GM19324 (cell line): ENCODE results near the gene WDR70.

ENCODE experiments used
- ATAC-seq: cut with Tn5 transposase; IDR thresholded peaks from one replicate; pipeline ENCODE4 v1.9.1; 2021; ENCODE audit warnings: mild to moderate bottlenecking, moderate library complexity; ENCODE audit not compliant: unreplicated experiment, low FRiP score

Gene WDR70

DNA sequence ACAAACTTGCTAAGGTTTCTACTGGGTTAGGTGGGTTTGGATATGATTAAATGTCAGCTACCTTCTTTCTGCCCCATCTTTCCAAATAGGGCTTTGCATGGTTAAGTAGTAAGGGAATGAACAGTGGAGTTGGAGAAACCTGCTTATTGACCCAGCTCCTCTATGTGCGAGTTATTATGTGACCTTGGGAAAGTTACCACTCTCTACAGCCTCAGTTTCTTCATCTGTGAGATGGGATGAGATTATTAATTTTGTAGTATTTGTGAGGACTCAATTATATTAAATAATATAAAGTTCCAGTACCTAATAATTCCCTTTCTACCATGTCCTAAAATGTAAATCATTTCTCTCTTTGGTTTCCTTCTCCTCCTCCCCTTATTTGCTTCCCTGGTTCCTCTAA lies 337.3 kb downstream of the WDR70 start:
- ATAC-seq, result no peak

DNA sequence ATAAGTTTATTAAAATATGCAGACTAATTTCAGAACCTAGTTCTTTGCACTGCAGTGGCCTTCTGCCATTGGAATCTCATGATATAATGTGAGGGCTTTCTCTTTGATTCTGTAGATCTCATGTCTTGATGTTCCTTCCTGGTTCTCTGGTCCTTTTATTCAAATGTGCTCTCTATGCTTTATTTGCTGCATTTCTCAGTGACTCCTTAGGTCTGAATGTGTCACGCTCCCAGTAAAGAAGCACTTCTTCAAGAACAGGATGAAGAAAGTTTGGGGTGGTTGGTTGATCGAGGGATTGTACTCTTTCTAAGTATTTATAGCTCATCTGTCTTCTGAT lies 338.1 kb downstream of the WDR70 start:
- ATAC-seq, result no peak

DNA sequence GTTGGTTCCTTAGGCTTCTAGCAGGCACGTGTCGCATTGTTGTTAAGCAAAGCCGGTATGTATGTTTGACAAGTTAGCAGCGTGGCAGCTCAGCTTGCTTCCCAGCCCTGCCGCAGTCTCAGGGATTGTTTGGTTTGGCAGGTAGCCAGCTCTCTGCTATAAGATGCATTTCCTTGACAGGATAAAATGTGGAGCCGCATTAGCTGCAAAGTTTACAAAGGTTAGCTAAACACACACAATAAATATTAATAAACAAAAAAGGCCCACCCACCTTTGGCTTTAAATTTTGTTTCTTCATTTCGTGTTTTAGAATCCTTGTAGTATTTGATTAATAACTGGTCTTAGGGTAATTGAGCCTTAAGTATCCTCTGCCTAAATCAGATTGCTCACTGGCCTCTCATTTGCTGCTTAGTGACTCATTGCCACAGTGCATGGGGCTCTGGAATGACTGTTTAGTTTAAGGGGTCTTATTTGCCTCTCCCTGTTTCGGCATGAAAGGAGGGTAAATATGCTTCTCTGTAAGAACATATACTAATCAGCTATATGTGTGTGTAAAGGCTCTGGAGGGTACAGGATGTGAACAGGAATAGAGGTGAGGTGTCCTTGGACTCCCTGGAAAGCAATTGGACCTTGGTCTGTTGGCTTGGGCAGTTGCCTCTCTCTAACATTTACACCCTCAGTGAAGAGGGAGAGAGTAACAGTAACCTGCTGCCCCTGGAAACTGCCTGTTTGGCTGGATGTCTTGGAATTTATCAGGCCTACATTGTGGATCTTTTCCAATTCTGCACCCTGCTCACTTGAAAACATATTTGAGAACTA lies 338.7 kb downstream of the WDR70 start:
- ATAC-seq, result no peak

DNA sequence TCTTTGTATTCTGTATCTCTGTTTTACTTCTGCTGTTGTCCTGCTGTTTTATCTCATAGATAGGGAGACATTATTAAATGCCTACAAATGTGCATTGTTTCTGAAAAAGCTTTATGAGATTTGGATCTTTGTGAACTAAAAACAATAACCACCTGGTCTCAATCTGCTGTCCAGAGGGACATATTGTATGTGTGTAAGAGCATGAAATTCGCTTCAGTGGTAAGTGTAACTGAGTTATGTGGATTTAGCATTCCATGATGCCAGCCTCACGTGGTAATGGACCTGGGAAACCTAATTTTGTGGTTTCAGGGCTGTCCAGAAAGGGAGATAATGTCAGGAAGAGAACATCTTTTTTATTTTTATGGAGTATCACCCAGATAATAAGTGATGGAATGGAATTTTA lies 341.4 kb downstream of the WDR70 start:
- ATAC-seq, result no peak

DNA sequence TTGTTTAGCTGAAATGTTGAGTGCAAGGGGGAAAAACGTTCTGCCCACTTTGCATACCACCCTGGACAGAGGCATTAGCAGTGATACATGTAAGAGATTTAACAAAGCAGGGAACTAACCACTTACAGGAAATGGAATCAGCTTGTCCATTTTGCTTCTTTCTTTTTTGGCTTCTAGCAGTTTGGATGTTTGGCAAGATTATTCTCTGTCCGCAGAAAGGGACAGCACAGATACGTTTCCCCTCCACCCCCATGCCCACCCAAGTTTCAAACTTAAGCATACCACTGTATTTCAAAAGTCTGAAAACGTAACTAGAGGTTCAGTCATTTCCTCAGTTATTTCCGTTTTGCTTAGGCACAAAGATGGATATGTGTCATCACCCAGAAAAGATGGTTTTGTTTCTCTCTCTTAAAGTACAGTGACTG lies 342.3 kb downstream of the WDR70 start:
- no peak for ATAC-seq

DNA sequence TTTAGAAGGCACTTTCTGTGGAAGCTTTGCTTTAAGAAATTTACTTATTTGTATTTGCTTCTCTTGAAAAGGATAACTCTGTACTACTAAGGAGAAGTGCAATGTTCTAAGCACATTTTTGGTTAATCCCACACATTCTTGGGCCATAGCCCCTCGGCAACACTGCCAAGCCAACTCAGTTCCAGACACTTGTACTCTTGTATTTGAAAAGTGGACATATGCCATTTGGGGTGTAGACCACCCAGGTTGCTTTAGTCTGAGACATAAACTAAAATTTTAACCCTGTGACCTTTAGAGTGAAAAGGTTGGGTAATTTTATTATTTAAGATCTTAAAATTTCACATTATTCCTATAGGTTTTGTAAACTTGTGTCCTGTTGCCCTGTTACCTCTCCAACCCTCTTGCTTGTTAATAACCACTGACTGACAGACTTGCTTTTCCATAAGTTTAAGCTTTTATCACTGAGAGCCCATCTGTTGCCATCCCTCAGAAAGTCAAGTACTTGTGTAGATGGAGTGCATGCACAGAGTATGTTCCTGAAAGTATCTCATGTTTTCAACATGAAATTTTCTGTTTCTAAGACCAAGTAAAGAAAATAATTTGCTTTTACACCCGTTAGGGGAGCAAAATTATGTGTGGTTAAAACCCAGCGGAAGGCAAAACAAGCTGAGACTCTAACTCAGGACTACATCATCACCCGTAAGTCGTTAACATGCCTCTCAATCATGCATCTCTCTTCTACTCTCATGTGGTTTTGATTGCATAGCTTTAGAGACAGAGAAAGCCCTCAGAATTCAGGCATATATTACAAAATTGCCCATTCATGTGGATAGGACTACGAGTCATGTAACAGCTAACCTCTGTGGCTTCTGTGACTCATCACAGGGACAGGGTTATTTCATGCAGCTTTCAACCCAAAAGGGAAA lies 343.4 kb downstream of the WDR70 start:
- ATAC-seq, result peak; percentile 52

DNA sequence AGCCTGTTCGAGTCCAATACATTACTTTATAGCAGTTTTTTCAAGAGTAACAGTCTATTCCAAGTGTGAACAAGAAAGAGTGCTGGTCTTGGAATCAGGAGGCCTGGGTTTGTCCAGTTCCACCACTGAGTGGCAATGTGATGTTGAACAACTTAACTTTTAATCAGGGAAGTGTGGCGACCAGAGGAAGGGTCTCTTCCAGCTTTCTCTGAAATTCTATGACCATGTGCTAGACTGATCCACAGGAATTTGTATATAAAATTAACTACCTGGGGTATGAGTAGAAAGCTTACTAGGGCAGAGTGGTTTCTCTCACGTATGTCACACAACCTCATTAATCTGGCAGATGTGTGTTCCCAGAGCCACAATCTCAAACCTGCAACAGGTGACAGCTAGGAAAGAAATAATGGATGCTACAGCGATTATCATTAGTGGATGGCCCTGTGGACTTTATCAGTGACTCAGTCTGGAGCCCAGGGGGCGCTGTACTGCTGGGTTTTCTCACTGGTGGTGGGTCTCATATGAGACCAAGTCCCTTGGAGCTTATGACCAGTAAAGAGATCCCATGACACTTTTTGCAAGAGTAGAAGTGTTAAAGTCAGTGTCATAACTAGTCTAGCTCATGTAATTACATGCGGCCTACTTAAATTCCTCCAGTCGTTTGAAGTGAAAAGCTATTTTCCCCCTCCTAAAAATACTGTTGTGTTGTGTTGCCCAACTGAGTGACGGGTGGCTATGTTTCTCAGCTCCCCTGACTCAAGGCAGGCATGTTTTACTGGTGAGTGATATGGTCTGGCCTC lies 344.2 kb downstream of the WDR70 start:
- no peak for ATAC-seq

DNA sequence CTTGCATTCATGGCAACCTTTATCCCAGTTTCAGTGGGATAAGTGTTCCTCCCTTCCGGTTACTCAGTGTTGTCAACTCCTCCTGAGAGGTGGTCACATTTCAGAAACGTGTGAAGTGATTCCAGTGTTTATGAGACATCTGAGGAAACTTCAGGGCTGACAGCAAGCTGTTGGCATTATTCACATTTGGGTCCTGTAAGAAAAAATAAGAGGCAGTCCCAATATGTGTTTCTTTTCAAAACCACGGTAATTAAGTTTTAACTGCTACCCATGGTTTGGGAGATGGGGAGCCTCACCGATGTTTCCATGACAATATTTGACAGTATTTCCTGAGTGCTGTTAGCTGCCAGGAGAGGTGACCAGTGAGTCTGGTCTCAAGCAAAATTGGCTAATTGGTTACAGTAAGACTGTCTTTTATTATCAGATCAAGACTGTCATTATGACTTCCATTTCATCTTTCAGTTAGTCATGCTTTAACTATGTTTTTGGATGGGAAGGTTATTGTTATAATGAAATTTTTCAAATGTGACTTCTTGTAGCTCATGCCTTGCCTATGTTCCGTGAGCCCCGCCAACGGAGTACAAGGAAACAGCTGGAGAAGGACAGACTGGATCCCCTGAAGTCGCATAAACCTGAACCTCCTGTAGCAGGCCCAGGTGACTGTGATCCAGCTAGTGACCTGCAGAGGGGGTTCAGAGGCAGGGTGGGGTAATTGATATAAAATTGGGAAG lies 345.4 kb downstream of the WDR70 start:
- ATAC-seq, result no peak

DNA sequence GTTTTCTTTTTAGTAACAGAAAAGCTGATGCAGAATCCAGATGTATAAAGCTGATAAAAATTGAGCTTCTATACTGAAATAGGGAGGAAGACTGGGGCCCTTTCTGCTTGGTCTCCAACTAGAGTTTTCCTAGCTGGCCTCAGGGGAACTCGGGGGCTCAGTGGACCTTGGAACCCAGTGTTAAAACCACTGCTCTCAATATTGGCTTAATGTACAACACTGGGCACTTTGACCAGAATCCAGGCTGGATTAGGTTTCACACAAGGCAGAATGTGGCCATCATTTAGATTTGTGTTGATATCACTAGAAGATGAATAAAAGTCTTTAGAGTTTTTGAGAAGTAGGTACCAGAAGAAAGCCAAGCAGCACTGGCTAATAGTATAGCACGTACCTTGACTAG lies 346.1 kb downstream of the WDR70 start:
- ATAC-seq, result no peak

DNA sequence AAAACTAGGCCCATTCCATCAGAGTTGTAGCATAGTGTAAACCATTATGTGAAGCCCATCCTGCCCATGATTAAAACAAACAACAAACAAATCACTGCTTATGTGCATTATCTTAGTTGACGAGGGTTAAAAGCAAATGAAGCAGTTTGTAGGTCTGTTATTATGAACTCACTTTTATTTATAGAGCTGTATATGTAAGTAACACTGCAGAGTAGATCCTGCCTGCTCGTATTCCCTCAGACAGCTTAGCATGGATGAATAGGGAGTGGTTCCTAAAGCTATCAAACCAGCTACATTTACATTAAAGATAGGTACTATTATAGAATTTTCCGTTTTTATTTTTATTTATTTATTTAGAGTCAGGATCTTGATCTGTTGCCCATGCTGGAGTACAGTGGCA lies 348.1 kb downstream of the WDR70 start:
- no peak for ATAC-seq

DNA sequence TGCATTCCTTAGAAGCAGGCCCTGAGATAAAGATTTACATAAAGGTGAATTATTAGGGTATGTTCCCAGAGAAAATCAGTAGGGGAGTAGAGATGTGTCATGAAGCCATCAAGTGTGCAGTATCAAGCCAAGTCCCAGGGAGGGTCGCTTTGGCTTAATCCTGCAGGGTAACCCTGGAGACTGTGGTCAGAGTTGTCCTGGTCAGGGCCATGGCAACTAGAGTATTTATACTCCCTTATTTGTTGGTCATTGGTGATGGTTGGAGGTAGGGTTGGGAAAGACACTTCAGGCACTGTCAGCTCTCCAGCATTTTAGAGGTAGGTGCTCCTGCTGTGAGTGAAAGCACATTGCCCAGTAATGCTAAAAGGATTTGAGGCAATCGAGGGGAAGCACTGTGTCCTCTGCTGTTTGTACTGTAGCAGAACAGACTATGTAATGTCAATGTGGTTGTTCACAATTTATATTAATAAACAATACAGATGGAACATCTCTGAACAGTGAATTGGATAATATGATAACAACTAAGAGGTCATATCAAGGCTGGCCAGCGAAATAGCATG lies 351.9 kb downstream of the WDR70 start:
- no peak for ATAC-seq

DNA sequence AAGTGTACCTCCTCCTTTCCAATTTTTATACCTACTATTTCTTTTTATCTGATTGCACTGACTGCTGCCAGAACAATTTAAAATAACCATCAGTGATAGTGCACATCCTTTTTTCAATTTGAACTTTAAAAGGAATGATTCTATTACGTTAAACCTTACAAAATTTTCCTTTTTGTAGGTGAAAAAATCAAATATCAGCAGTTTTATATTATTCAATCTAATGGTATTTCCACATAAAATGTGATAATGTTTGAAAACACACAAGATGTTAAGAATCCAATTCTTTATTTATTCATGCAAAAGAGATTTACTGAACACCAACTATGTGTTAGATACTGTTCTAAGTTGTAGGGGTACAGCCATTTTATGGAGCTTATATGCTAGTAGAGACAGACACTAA lies 355.0 kb downstream of the WDR70 start:
- no peak for ATAC-seq

DNA sequence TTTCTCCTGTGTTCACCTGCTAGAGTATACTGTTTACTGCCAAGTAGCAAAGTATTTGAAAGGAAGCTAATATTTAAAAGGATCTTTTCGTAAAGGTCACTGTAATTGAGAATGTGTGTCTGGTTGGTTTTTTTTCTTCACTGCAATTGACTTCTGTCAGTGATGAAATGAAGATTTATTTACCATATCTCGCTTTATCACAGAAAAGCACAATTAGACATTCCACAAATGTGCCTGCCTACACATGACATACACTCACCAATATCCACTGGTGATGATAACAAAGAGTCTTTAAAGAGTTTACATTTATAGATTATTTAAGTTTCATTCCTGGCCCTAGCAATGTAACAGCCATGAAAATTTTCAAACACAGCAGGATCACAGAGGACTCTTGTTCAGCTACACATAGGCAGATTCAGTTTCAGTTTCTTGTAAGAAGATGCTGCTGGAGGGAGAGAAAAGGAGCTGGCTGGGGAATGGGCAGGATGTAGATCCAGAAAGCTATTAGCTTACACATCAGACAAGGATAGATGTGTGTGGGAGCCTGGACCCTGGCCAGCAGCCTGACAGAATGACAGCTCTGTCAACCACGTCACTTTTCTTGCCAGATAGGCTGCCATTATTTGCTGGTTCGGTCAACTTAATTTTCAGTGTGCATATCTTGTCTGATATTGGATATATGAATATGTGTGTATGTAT lies 356.7 kb downstream of the WDR70 start:
- no peak for ATAC-seq

DNA sequence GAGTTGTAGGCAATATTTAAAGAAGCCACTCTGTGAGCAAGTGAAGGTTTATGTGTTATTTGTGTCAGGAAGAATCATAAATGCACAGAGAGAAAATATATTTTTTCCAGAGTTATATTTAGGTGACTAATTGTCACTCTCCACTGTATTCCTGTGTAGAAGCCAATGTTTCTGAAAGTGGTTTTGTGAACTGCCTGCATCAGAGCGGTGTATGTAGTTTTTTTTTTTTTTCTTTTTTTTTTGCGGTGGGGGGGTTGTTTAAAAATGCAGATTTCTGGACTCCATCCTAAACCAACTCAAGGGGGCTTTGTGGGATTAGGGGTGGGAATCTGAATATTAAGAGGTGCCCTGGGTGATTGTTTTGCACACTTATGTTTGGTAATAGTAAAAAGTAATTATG lies 357.3 kb downstream of the WDR70 start:
- no peak for ATAC-seq

DNA sequence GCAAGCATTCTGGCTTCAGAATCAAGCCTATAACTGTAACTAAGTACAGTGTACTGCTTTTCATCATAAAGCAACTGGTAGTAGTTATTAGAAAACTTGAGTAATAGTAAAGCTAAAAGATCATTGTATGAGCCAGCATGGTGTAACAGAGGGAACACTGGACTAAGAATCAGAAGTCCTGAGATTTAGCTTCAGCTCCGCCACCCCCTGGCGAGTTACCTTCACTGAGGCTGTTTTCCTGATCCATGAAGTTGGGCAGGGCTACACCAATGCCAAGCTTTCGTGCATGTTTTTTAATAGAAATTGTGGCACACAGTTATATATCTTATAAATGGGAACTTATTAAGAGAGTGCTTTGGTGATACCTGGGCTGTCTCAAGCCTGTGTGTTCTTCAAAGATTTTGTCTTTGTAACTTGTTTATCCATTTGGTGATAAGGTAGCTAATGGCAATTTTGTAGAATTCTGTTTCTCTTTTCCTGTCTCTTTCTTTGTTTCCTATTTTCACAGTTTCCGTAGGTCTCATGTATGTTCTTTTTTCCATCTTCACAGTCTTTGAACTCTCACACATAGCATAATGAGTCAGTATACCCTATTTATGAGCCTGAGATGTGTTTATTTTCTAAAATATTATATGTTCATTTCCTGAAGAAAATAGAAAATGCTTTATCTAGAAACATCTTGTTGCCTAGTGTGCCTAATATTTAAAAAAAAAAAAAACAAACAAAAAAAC lies 358.4 kb downstream of the WDR70 start:
- no peak for ATAC-seq

DNA sequence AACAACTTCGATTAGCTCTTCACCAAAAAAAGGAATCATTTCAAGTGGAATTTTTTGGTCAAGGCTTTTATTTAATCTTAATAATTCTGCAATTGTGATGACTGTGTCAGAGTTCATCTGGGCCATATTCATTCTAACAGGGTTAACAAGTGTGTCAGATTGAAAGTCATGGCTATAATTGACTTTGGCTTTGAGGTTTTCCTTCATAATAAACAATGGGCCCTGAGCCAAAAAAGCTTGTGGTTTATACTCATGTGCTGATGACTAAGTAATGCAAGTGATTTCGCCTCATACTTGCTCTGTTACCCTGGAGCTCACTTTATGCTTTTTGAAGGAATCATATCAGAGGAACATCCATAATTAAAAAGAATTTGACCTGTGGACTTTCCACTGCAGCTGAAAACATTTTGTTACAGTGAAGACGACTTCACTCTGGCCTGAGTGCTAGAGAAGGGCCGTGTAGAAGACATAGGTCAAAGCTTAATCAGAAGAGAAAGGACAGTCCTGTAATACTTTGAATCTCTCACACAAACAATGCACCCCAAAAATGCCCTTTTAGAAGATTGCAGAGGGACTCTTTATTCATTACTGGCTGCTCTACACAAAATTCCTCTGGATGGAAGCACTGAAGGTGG lies 359.1 kb downstream of the WDR70 start:
- ATAC-seq, result peak; percentile 78

DNA sequence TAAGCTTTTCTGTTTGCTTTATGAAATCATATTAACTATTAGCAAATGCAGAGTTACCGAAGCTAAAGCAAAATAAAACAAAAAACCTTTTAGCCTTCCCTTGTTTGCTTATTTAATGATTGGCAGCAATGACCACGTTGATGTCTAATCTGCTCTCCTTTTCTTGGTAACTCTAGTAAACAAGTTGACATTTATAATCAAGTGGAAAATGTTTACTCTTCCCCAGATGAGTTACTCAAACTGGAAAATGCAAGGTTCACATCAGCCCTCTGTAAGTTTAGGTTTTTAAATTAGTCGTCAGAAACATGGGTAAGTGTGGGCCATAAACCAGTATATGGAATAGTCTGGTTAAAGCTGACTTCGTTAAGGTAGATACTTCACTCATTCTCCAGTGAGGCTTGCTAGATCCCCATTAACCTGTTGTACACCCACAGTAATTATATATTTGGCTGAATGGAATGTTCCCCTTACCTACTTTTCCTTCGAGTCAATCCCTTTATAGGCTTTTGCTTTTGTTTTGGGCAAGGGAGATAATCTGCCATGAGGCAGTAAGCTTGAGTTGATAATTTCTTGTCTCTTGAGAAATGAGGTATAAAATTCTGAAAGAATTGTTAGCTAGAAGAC lies 359.9 kb downstream of the WDR70 start:
- ATAC-seq, result no peak

DNA sequence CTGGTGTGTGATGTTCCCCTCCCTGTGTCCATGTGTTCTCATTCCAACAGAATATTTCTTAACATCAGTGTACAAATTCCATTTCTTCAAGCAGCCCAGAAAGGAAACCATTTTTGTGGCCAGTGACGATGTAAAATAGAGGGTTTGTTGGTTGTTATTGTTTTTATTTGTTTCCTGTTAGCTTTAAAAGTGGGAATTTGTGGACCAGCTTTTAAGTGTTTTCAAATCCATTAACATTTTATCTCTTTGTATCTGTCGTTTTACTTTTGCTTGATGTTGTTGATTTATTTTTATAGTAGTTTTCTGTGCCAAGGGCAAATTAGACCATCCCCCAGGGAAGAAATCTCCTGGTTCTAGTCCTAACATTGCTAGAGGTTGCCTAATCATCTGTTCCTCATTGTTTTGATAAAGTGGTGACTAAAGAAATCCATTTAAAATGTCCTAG lies 360.7 kb downstream of the WDR70 start:
- ATAC-seq, result no peak
